IMR-90 (cell line): ENCODE measurements around the gene TSPAN17. TPM values are rescaled to one million over a fixed set of nuclear protein-coding genes. Genes with fewer than 3 reads are reported as not detected.

Source experiments
- ATAC-seq: fragments of 200-7000 bp; cut with Tn5 transposase; 2 replicates; pipeline ENCODE4 v1.9.1; 2020; ENCODE audit warnings: low read depth, mild to moderate bottlenecking, moderate library complexity
- BruUV-seq: library from RNA; stranded (reverse); fragments of 400-500 nt; replicated peaks from 2 replicates; lab custom pipeline; 2021; lab: Mats Ljungman, UMichigan
- CTCF ChIA-PET: fragments of 300-600 bp; formaldehyde crosslinking; extraction: SDS; loops from one replicate; lab custom pipeline; 2021; ENCODE audit warnings: antibody characterized with exemption; lab: Yijun Ruan, JAX
- POLR2A ChIA-PET: fragments of 300-600 bp; sonication (Branson Sonifier 250); formaldehyde crosslinking; loops from one replicate; lab custom pipeline; 2022; ENCODE audit warnings: antibody characterized with exemption; ENCODE audit not compliant: unreplicated experiment; lab: Charles Lee
- DNase-seq: peaks from one replicate; pipeline ENCODE4 v3.0.0; 2013
- H2AFZ ChIP-seq: replicated peaks from 2 replicates; pipeline ENCODE3; 2013; ENCODE audit warnings: low read length, mild to moderate bottlenecking; ENCODE audit not compliant: poor library complexity
- H2AK5ac ChIP-seq: 2 replicates; pipeline ENCODE4 v1.6.1; 2013; ENCODE audit warnings: low read depth, low read length, inconsistent platforms
- H2AK9ac ChIP-seq: replicated peaks from 2 replicates; pipeline ENCODE3; 2013; ENCODE audit warnings: mild to moderate bottlenecking, low read depth, low read length, moderate library complexity; ENCODE audit not compliant: poor library complexity
- H2BK120ac ChIP-seq: 2 replicates; pipeline ENCODE4 v1.6.1; 2013; ENCODE audit warnings: low read depth, low read length, inconsistent platforms
- H2BK15ac ChIP-seq: 3 replicates; pipeline ENCODE4 v1.6.1; 2013; ENCODE audit warnings: low read depth, low read length, inconsistent platforms
- H2BK20ac ChIP-seq: 2 replicates; pipeline ENCODE4 v1.6.1; 2013; ENCODE audit warnings: low read depth, mild to moderate bottlenecking, inconsistent platforms, low read length, moderate library complexity
- H2BK5ac ChIP-seq: 2 replicates; pipeline ENCODE4 v1.6.1; 2013; ENCODE audit warnings: mild to moderate bottlenecking, low read depth, low read length, inconsistent platforms; ENCODE audit not compliant: poor library complexity, severe bottlenecking
- H3K14ac ChIP-seq: replicated peaks from 2 replicates; pipeline ENCODE4 v1.6.1; 2013; ENCODE audit warnings: low read depth, low read length, inconsistent platforms
- H3K18ac ChIP-seq: 2 replicates; pipeline ENCODE4 v1.6.1; 2013; ENCODE audit warnings: low read depth, low read length, control low read depth
- H3K23ac ChIP-seq: 2 replicates; pipeline ENCODE4 v1.6.1; 2013; ENCODE audit warnings: low read depth, low read length, inconsistent platforms
- H3K27ac ChIP-seq: 2 replicates; pipeline ENCODE4 v1.5.1; 2013; ENCODE audit warnings: mild to moderate bottlenecking, control low read depth, low read length; ENCODE audit not compliant: insufficient read depth
- H3K27me3 ChIP-seq: 2 replicates; pipeline ENCODE4 v1.6.1; 2013; ENCODE audit warnings: low read length; ENCODE audit not compliant: control insufficient read depth, insufficient read depth
- H3K36me3 ChIP-seq: 2 replicates; pipeline ENCODE4 v1.6.1; 2013; ENCODE audit warnings: low read length, mixed read lengths; ENCODE audit not compliant: control insufficient read depth, insufficient read depth
- H3K4ac ChIP-seq: 2 replicates; pipeline ENCODE4 v1.6.1; 2013; ENCODE audit warnings: low read depth, low read length, inconsistent platforms
- H3K4me1 ChIP-seq: 2 replicates; pipeline ENCODE4 v1.6.1; 2013; ENCODE audit warnings: low read length, mixed read lengths; ENCODE audit not compliant: control insufficient read depth, insufficient read depth
- H3K4me2 ChIP-seq: 2 replicates; pipeline ENCODE4 v1.6.1; 2013; ENCODE audit warnings: low read depth, mild to moderate bottlenecking, control low read depth, low read length, moderate library complexity
- H3K4me3 ChIP-seq: 2 replicates; pipeline ENCODE4 v1.5.1; 2013; ENCODE audit warnings: low read depth, mild to moderate bottlenecking, control low read depth, low read length, moderate library complexity; ENCODE audit not compliant: insufficient read depth
- H3K56ac ChIP-seq: 2 replicates; pipeline ENCODE4 v1.6.1; 2013; ENCODE audit warnings: low read length, inconsistent platforms; ENCODE audit not compliant: insufficient read depth; ENCODE audit errors: extremely low read depth
- H3K79me1 ChIP-seq, 2 experiments: 2 replicates each; pipeline ENCODE4 v1.6.1; 2013; ENCODE audit warnings: low read length in 2 of 2, inconsistent platforms in 1 of 2, low read depth in 1 of 2
- H3K9ac ChIP-seq: 2 replicates; pipeline ENCODE4 v1.6.1; 2013; ENCODE audit warnings: low read depth, low read length, control low read depth
- H3K9me1 ChIP-seq: 2 replicates; pipeline ENCODE4 v1.6.1; 2013; ENCODE audit warnings: low read length, inconsistent platforms; ENCODE audit not compliant: insufficient read depth
- H3K9me3 ChIP-seq: 2 replicates; pipeline ENCODE4 v1.6.1; 2013; ENCODE audit warnings: low read length; ENCODE audit not compliant: control insufficient read depth, insufficient read depth
- H4K20me1 ChIP-seq: 2 replicates; pipeline ENCODE4 v1.6.1; 2013; ENCODE audit warnings: low read length, inconsistent platforms; ENCODE audit not compliant: insufficient read depth
- H4K5ac ChIP-seq: 2 replicates; pipeline ENCODE4 v1.6.1; 2013; ENCODE audit warnings: mild to moderate bottlenecking, low read depth, low read length, control low read depth
- H4K8ac ChIP-seq, 2 experiments: 2 replicates each; pipeline ENCODE4 v1.6.1; 2013; ENCODE audit warnings: low read depth in 2 of 2, low read length in 2 of 2, control low read depth in 1 of 2, inconsistent platforms in 1 of 2
- H4K91ac ChIP-seq: 2 replicates; pipeline ENCODE4 v1.6.1; 2013; ENCODE audit warnings: low read depth, low read length, inconsistent platforms; ENCODE audit not compliant: insufficient read depth
- BHLHE40 ChIP-seq: fragments of 150-350 bp; IDR thresholded peaks from 2 replicates; pipeline ENCODE4 v1.6.1; 2016; ENCODE audit warnings: mild to moderate bottlenecking, low read depth, low read length
- CEBPB ChIP-seq: IDR thresholded peaks from 2 replicates; pipeline ENCODE4 v1.6.1; 2012; ENCODE audit warnings: low read depth, low read length, improper control_type of control experiment
- CHD1 ChIP-seq: IDR thresholded peaks from 2 replicates; pipeline ENCODE4 v1.6.1; 2012; ENCODE audit warnings: low read depth, low read length, improper control_type of control experiment
- ELK1 ChIP-seq: fragments of 150-350 bp; IDR thresholded peaks from 2 replicates; pipeline ENCODE4 v1.6.1; 2016; ENCODE audit warnings: low read depth, mild to moderate bottlenecking, low read length, moderate library complexity, borderline replicate concordance
- FOS ChIP-seq: fragments of 150-350 bp; IDR thresholded peaks from 2 replicates; pipeline ENCODE4 v1.6.1; 2016; ENCODE audit warnings: low read depth, low read length
- MAFK ChIP-seq: IDR thresholded peaks from 2 replicates; pipeline ENCODE4 v1.6.1; 2012; ENCODE audit warnings: low read depth, low read length, improper control_type of control experiment
- MXI1 ChIP-seq: IDR thresholded peaks from 2 replicates; pipeline ENCODE4 v1.6.1; 2012; ENCODE audit warnings: low read depth, mild to moderate bottlenecking, low read length, moderate library complexity, borderline replicate concordance
- NFE2L2 ChIP-seq: fragments of 150-350 bp; IDR thresholded peaks from 2 replicates; pipeline ENCODE4 v1.6.1; 2016; ENCODE audit warnings: low read depth, mild to moderate bottlenecking, low read length
- POLR2A ChIP-seq: IDR thresholded peaks from 2 replicates; pipeline ENCODE4 v1.6.1; 2012; ENCODE audit warnings: mild to moderate bottlenecking, low read depth, low read length
- RAD21 ChIP-seq: IDR thresholded peaks from 2 replicates; pipeline ENCODE4 v1.6.1; 2012; ENCODE audit warnings: low read length, improper control_type of control experiment
- RCOR1 ChIP-seq: IDR thresholded peaks from 2 replicates; pipeline ENCODE4 v1.6.1; 2012; ENCODE audit warnings: mild to moderate bottlenecking, low read length, improper control_type of control experiment; ENCODE audit not compliant: insufficient replicate concordance
- RFX5 ChIP-seq: IDR thresholded peaks from 2 replicates; pipeline ENCODE4 v1.8.0; 2012; ENCODE audit warnings: low read depth, mild to moderate bottlenecking, low read length, moderate library complexity
- SMC3 ChIP-seq: fragments of 150-350 bp; IDR thresholded peaks from 2 replicates; pipeline ENCODE4 v1.6.1; 2016; ENCODE audit warnings: low read depth, mild to moderate bottlenecking, antibody characterized with exemption, low read length, moderate library complexity
- USF2 ChIP-seq: fragments of 150-350 bp; IDR thresholded peaks from 2 replicates; pipeline ENCODE4 v1.6.1; 2017; ENCODE audit warnings: mild to moderate bottlenecking, antibody characterized with exemption, low read length, low read depth
- whole genome bisulfite sequencing, 2 experiments: methylation state at CpG; one replicate each; pipeline versions ENCODE4 v1.1.5 to v1.1.7; 2013; ENCODE audit warnings: missing lambda C conversion rate in 2 of 2; ENCODE audit not compliant: insufficient read length in 1 of 2; ENCODE audit errors: extremely low coverage in 2 of 2; 5-methylcytosine and 5-hydroxymethylcytosine counted together
- dilution Hi-C: fragments of 300-500 bp; cut with HindIII; formaldehyde crosslinking; loops from one replicate; pipeline ENCODE4 v1.14.3; 2018; ENCODE audit warnings: low sequenced_read_pairs; ENCODE audit not compliant: unreplicated experiment
- in situ Hi-C: fragments of 300-500 bp; cut with MboI; formaldehyde crosslinking; loops from 3 replicates; pipeline ENCODE4 v1.14.3; 2019; ENCODE audit warnings: low sequenced_read_pairs, inconsistent platforms, mixed read lengths
- intact Hi-C: fragments of 100-400 bp; cut with micrococcal nuclease; formaldehyde crosslinking; loops from 2 replicates; pipeline ENCODE4 v1.10.0; 2022
- polyA plus RNA-seq, 3 experiments: library from polyadenylated mRNA; depleted of rRNA; stranded (reverse); fragments of >200 nt; gene quantifications; 2 replicates each; pipeline ENCODE4 v1.2.3, GENCODE V29; 2012; ENCODE audit warnings: low replicate concordance in 1 of 3
- total RNA-seq: library from RNA; depleted of rRNA; stranded (reverse); fragments of >200 nt; gene quantifications from 2 replicates; pipeline ENCODE4 v1.2.3, GENCODE V29; 2012

The TSPAN17 gene
- total and polyA plus RNA-seq, 2 of the 4 experiments (the other 2 are of a cell fraction) = 34.2 to 41.6 TPM

GRCh38 chr5:176687247-176687646, 40.0 kb downstream of the TSPAN17 start:
- H2BK120ac ChIP-seq = no peak overlapping the region
- intact Hi-C loops (no loop called here), dilution Hi-C loops (no loop called here), in situ Hi-C loops (no loop called here)
- no TSS peak for BruUV-seq
- H3K56ac ChIP-seq = no peak overlapping the region
- peaks cover 42% of the 10 kb centered on the region for H3K27me3 ChIP-seq
- H3K36me3 ChIP-seq = no peaks in the 10 kb centered on the region
- H3K9me1 ChIP-seq = no peaks in the 10 kb centered on the region
- no peak overlapping the region for H3K4me2 ChIP-seq
- no peak overlapping the region for H2AK9ac ChIP-seq
- H4K5ac ChIP-seq = no peak overlapping the region
- H4K20me1 ChIP-seq = no peaks in the 10 kb centered on the region
- no peak overlapping the region for H3K14ac ChIP-seq
- H4K91ac ChIP-seq = no peak overlapping the region
- H4K8ac ChIP-seq = no peak overlapping the region
- no peak overlapping the region for H2AFZ ChIP-seq
- TF ChIP-seq FOS (no peak), MXI1 (no peak), POLR2A (no peak), RAD21 (no peak), CEBPB (no peak), USF2 (no peak), CHD1 (no peak), NFE2L2 (no peak), BHLHE40 (no peak), RFX5 (no peak), ELK1 (no peak), RCOR1 (no peak), SMC3 (no peak), MAFK (no peak)
- POLR2A ChIA-PET = no interaction called here
- no peak for DNase-seq
- no peak overlapping the region for H3K9ac ChIP-seq
- no peak overlapping the region for H3K18ac ChIP-seq
- H3K23ac ChIP-seq = no peak overlapping the region
- ATAC-seq = no peak
- no peak overlapping the region for H2BK5ac ChIP-seq
- H3K4ac ChIP-seq = no peak overlapping the region
- CTCF ChIA-PET = no interaction called here
- H2BK20ac ChIP-seq = no peak overlapping the region
- H3K4me3 ChIP-seq = no peak overlapping the region
- H3K4me1 ChIP-seq = no peaks in the 10 kb centered on the region
- no peak overlapping the region for H3K27ac ChIP-seq
- H3K9me3 ChIP-seq = peaks cover 6% of the 10 kb centered on the region; the same call in 1 of the 2 replicates
- no peak overlapping the region for H2AK5ac ChIP-seq
- 63% methylated on average over 5 of the region's 10 CpGs; no CpG with 5 or more reads in 1 of the 2 experiments for WGBS, 2 experiments
- no peak overlapping the region for H2BK15ac ChIP-seq
- no peaks in the 10 kb centered on the region for H3K79me1 ChIP-seq
